ENCODE data around the gene PAK4.

The PAK4 gene

GRCh38 chr19:39145180-39145953 lies 19.8 kb downstream of the PAK4 start:
- TF ChIP-seq REST (IDR thresholded peaks at IDR 0.05; ENCODE audit: insufficient read depth in 1 of 2, low read depth in 2 of 2, low read length in 2 of 2) (no peak), FOXP2 (optimal IDR thresholded peaks at IDR 0.05; ENCODE audit: borderline replicate concordance, extremely low read depth, extremely low read length, insufficient read depth) (no peak), POLR2AphosphoS5 (IDR thresholded peaks at IDR 0.05; ENCODE audit: low read depth, low read length) (no peak), TAF1 (IDR thresholded peaks at IDR 0.05; ENCODE audit: borderline replicate concordance, insufficient read depth, low read length) (no peak), SIN3A (IDR thresholded peaks at IDR 0.05; ENCODE audit: borderline replicate concordance, insufficient read depth, low read length) (no peak)

GRCh38 chr19:39146091-39146490 lies 20.5 kb downstream of the PAK4 start:
- TF ChIP-seq POLR2AphosphoS5 (IDR thresholded peaks at IDR 0.05; ENCODE audit: low read depth, low read length) (no peak), REST (IDR thresholded peaks at IDR 0.05; ENCODE audit: insufficient read depth in 1 of 2, low read depth in 2 of 2, low read length in 2 of 2) (no peak), SIN3A (IDR thresholded peaks at IDR 0.05; ENCODE audit: borderline replicate concordance, insufficient read depth, low read length) (no peak)

GRCh38 chr19:39146686-39147450 lies 21.3 kb downstream of the PAK4 start:
- TF ChIP-seq TAF1 (IDR thresholded peaks at IDR 0.05; ENCODE audit: borderline replicate concordance, insufficient read depth, low read length) (no peak), POLR2AphosphoS5 (IDR thresholded peaks at IDR 0.05; ENCODE audit: low read depth, low read length) (no peak)

GRCh38 chr19:39147480-39147879 lies 21.9 kb downstream of the PAK4 start:
- TF ChIP-seq TAF1 (IDR thresholded peaks at IDR 0.05; ENCODE audit: borderline replicate concordance, insufficient read depth, low read length) = no peak
- no peak for TF ChIP-seq POLR2AphosphoS5 (IDR thresholded peaks at IDR 0.05; ENCODE audit: low read depth, low read length)
- no peak for TF ChIP-seq SIN3A (IDR thresholded peaks at IDR 0.05; ENCODE audit: borderline replicate concordance, insufficient read depth, low read length)
- no peak for TF ChIP-seq FOXP2 (optimal IDR thresholded peaks at IDR 0.05; ENCODE audit: borderline replicate concordance, extremely low read depth, extremely low read length, insufficient read depth)
- TF ChIP-seq REST (IDR thresholded peaks at IDR 0.05; ENCODE audit: insufficient read depth in 1 of 2, low read depth in 2 of 2, low read length in 2 of 2) = no peak

- no peak for TF ChIP-seq FOXP2 (optimal IDR thresholded peaks at IDR 0.05; ENCODE audit: borderline replicate concordance, extremely low read depth, extremely low read length, insufficient read depth)
- TF ChIP-seq SIN3A (IDR thresholded peaks at IDR 0.05; ENCODE audit: borderline replicate concordance, insufficient read depth, low read length) = no peak
- no peak for TF ChIP-seq TAF1 (IDR thresholded peaks at IDR 0.05; ENCODE audit: borderline replicate concordance, insufficient read depth, low read length)
- no peak for TF ChIP-seq POLR2AphosphoS5 (IDR thresholded peaks at IDR 0.05; ENCODE audit: low read depth, low read length)
- TF ChIP-seq REST (IDR thresholded peaks at IDR 0.05; ENCODE audit: insufficient read depth in 1 of 2, low read depth in 2 of 2, low read length in 2 of 2) = no peak
Measured at GRCh38 chr19:39148939-39149529, 23.4 kb downstream of the PAK4 start.
